B cell (primary cell): ENCODE measurements around the gene HLA-F. TPM values are rescaled to one million over a fixed set of nuclear protein-coding genes. Genes with fewer than 3 reads are reported as not detected.

Experiments
- ATAC-seq: fragments of 200-7000 bp; cut with Tn5 transposase; one replicate; pipeline ENCODE4 v1.10.0; 2021; ENCODE audit warnings: low read depth, mild to moderate bottlenecking, moderate number of reproducible peaks, moderate library complexity
- CTCF ChIA-PET: fragments of 350-600 bp; sonication (Branson Sonifier 250); formaldehyde crosslinking; loops from one replicate; lab custom pipeline; 2021; ENCODE audit warnings: antibody characterized with exemption, inconsistent platforms; lab: Charles Lee
- POLR2A ChIA-PET: fragments of 350-600 bp; sonication (Branson Sonifier 250); formaldehyde crosslinking; loops from one replicate; lab custom pipeline; 2021; ENCODE audit warnings: antibody characterized with exemption; lab: Charles Lee
- DNase-seq: peaks from one replicate; pipeline ENCODE4 v3.0.0; 2013
- H2AFZ ChIP-seq: 2 replicates; pipeline ENCODE4 v1.6.1; 2012; ENCODE audit warnings: mild to moderate bottlenecking, low read depth, low read length; ENCODE audit not compliant: insufficient read depth, poor library complexity, severe bottlenecking
- H3K27ac ChIP-seq, 2 donors: 1 replicate in 1 of 2; 2 replicates in 1 of 2; pipeline ENCODE4 v1.5.1; 2012 to 2013; ENCODE audit warnings: low read length in 2 of 2, mild to moderate bottlenecking in 2 of 2, moderate library complexity in 1 of 2
- H3K27me3 ChIP-seq, 4 experiments: fragments of 200-600 bp in 1 of 4; sonication (generic) in 1 of 4; replicated peaks in 1 of 4; 1 replicate in 2 of 4; 2 replicates in 2 of 4; pipeline versions ENCODE4 v1.6.1 to v1.7.0; 2013 to 2016; ENCODE audit warnings: low read length in 3 of 4, mild to moderate bottlenecking in 2 of 4, mixed read lengths in 1 of 4, moderate library complexity in 1 of 4; ENCODE audit not compliant: insufficient read depth in 4 of 4, control insufficient read depth in 3 of 4; ENCODE audit errors: control extremely low read depth in 1 of 4
- H3K36me3 ChIP-seq, 2 experiments: replicated peaks in 1 of 2; 1 replicate in 1 of 2; 2 replicates in 1 of 2; pipeline versions ENCODE4 v1.6.1 to v1.7.1; 2013; ENCODE audit warnings: low read length in 1 of 2; ENCODE audit not compliant: insufficient read depth in 2 of 2, control insufficient read depth in 1 of 2; ENCODE audit errors: control extremely low read depth in 1 of 2, extremely low read depth in 1 of 2
- H3K4me1 ChIP-seq, 2 donors: fragments of 200-600 bp in 1 of 2; sonication (generic) in 1 of 2; 1 replicate in 1 of 2; 2 replicates in 1 of 2; pipeline versions ENCODE4 v1.5.1 to v1.6.1; 2013 to 2017; ENCODE audit warnings: low read length in 2 of 2; ENCODE audit not compliant: control insufficient read depth in 2 of 2, insufficient read depth in 2 of 2
- H3K4me2 ChIP-seq: replicated peaks from 2 replicates; pipeline ENCODE3; 2012; ENCODE audit warnings: mild to moderate bottlenecking, low read depth, low read length; ENCODE audit not compliant: poor library complexity, severe bottlenecking
- H3K4me3 ChIP-seq, 5 experiments: fragments of 200-600 bp in 1 of 5; sonication (generic) in 1 of 5; 1 replicate in 3 of 5; 2 replicates in 2 of 5; pipeline versions ENCODE4 v1.5.1 to v1.7.0; 2011 to 2016; ENCODE audit warnings: low read length in 4 of 5, mild to moderate bottlenecking in 4 of 5, low read depth in 2 of 5, control low read depth in 1 of 5, moderate library complexity in 1 of 5; ENCODE audit not compliant: insufficient read depth in 1 of 5; ENCODE audit errors: control extremely low read depth in 1 of 5, extremely low read depth in 1 of 5
- H3K79me2 ChIP-seq: fragments of 200-600 bp; sonication (generic); one replicate; pipeline ENCODE4 v1.6.0; 2016; ENCODE audit warnings: low read length; ENCODE audit not compliant: control insufficient read depth, insufficient read depth
- H3K9ac ChIP-seq: fragments of 200-600 bp; sonication (generic); 2 replicates; pipeline ENCODE4 v1.6.1; 2017; ENCODE audit warnings: mild to moderate bottlenecking, low read length, moderate library complexity
- H3K9me3 ChIP-seq, 3 donors: one replicate each; pipeline versions ENCODE4 v1.6.1 to v1.7.1; 2013; ENCODE audit warnings: low read length in 2 of 3; ENCODE audit not compliant: control insufficient read depth in 2 of 3, insufficient read depth in 1 of 3; ENCODE audit errors: control extremely low read depth in 1 of 3
- H4K20me1 ChIP-seq: 2 replicates; pipeline ENCODE4 v1.6.0; 2012; ENCODE audit warnings: mild to moderate bottlenecking, low read length; ENCODE audit not compliant: insufficient read depth, control insufficient read depth, poor library complexity, severe bottlenecking
- H3K27ac Mint-ChIP-seq: one replicate; pipeline ENCODE4 v1.8.0; 2021; ENCODE audit warnings: mixed read lengths
- H3K27me3 Mint-ChIP-seq: one replicate; pipeline ENCODE4 v1.8.0; 2021; ENCODE audit warnings: mixed read lengths
- H3K4me1 Mint-ChIP-seq: one replicate; pipeline ENCODE4 v1.8.0; 2021; ENCODE audit warnings: mixed read lengths
- H3K4me3 Mint-ChIP-seq: one replicate; pipeline ENCODE4 v1.8.0; 2021; ENCODE audit warnings: mixed read lengths
- H3K9me3 Mint-ChIP-seq: one replicate; pipeline ENCODE4 v1.8.0; 2022; ENCODE audit warnings: mixed read lengths; ENCODE audit not compliant: insufficient read depth
- EZH2 ChIP-seq: IDR thresholded peaks from 2 replicates; pipeline ENCODE4 v1.6.1; 2012; ENCODE audit warnings: borderline replicate concordance, low read depth, mild to moderate bottlenecking, moderate library complexity, low read length; ENCODE audit not compliant: insufficient read depth, poor library complexity, severe bottlenecking
- WGBS: methylation state at CpG from one replicate; pipeline ENCODE4 v1.1.5; 2013; ENCODE audit warnings: missing lambda C conversion rate; ENCODE audit not compliant: insufficient coverage; 5-methylcytosine and 5-hydroxymethylcytosine counted together
- intact Hi-C: fragments of 100-400 bp; cut with micrococcal nuclease; formaldehyde crosslinking; loops from one replicate; pipeline ENCODE4 v1.10.0; 2022
- polyA plus RNA-seq: library from polyadenylated mRNA; depleted of rRNA; stranded (reverse); fragments of >200 nt; gene quantifications from 2 replicates; pipeline ENCODE4 v1.2.3, GENCODE V29; 2012
- total RNA-seq, 2 donors: library from RNA; stranded (reverse); fragments of 120-200 nt in 1 of 2; gene quantifications; 1 replicate in 1 of 2; 2 replicates in 1 of 2; pipeline versions ENCODE4 v1.2.3 to v1.2.4, GENCODE V29; 2013 to 2022
- TF ChIP-seq, protein P1 (sequence below): fragments of 200-600 bp; IDR thresholded peaks from one replicate; pipeline ENCODE4 v1.8.0; 2022; ENCODE audit warnings: antibody characterized with exemption, mild to moderate bottlenecking

HLA-F gene
- total and polyA plus RNA-seq, 2 donors (not counting 1 experiment from before 2014, with no cell fraction given) = 895 to 1,409 TPM

DNA sequence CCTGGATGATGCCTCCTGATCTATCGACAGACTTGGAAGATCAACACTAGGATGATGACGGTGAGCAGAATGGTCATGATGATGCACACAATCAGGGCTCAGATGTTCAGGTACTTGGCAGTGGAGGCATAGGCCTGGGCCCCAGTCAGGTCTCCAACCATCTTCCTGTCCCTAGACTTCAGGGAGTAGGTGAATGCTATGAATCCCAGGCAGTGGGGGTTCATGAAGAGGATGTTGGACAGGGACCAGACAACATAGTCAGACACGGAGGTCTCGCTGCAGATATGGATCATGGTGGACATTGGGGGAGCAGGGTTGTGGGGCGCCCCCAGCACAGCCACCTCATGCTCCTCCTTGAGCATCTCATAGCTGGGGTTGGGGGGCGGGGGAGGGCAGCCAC lies 27.5 kb downstream of the HLA-F start:
- Mint-ChIP-seq H3K4me3 (peak overlapping the region; percentile 99), H3K27ac (peak overlapping the region; percentile 60), H3K27me3 (no peaks in the 10 kb centered on the region), H3K9me3 (no peaks in the 10 kb centered on the region), H3K4me1 (peaks cover 57% of the 10 kb centered on the region)
- Histone ChIP-seq H3K27ac (no peak overlapping the region), H3K27me3 (no peaks in the 10 kb centered on the region), H2AFZ (no peak overlapping the region), H3K9me3 (no peaks in the 10 kb centered on the region), H3K9ac (no peak overlapping the region), H3K79me2 (peaks cover 30% of the 10 kb centered on the region), H4K20me1 (peaks cover 6% of the 10 kb centered on the region), H3K4me1 (peaks cover 23 to 30% of the 10 kb centered on the region in 2 donors), H3K4me3 (no peak overlapping the region), H3K36me3 (peaks cover 0 to 6% of the 10 kb centered on the region in 2 experiments), H3K4me2 (no peak overlapping the region)
- WGBS = 81% methylated on average over 6 of the region's 6 CpGs
- POLR2A ChIA-PET = no interaction called here
- CTCF ChIA-PET = interaction anchor here (1.1 to 8.0 kb wide), 8 partner anchors 14 to 101 kb away, joined by 4 to 179 read pairs (median 6); no protein-coding TSS in a partner anchor
- TF ChIP-seq, protein P1, sequence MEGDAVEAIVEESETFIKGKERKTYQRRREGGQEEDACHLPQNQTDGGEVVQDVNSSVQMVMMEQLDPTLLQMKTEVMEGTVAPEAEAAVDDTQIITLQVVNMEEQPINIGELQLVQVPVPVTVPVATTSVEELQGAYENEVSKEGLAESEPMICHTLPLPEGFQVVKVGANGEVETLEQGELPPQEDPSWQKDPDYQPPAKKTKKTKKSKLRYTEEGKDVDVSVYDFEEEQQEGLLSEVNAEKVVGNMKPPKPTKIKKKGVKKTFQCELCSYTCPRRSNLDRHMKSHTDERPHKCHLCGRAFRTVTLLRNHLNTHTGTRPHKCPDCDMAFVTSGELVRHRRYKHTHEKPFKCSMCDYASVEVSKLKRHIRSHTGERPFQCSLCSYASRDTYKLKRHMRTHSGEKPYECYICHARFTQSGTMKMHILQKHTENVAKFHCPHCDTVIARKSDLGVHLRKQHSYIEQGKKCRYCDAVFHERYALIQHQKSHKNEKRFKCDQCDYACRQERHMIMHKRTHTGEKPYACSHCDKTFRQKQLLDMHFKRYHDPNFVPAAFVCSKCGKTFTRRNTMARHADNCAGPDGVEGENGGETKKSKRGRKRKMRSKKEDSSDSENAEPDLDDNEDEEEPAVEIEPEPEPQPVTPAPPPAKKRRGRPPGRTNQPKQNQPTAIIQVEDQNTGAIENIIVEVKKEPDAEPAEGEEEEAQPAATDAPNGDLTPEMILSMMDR = no peak
- no peak for TF ChIP-seq EZH2
- no peak for DNase-seq
- intact Hi-C loops = loop anchor here (5.0 kb wide), 1 partner anchor 123 kb away; no protein-coding TSS in a partner anchor
- ATAC-seq = no peak

GRCh38 chr6:29751480-29751879 lies 28.2 kb downstream of the HLA-F start:
- H3K27ac ChIP-seq = peak overlapping the region in 1 of 2 donors; percentile 76

More at GRCh38 chr6:29751480-29751879, 28.2 kb downstream of the HLA-F start:
- intact Hi-C loops = loop anchor here (5.0 kb wide), 1 partner anchor 124 kb away; no protein-coding TSS in a partner anchor
- peaks cover 24% of the 10 kb centered on the region for H3K79me2 ChIP-seq
- 93% methylated on average over 3 of the region's 3 CpGs for WGBS
- peak overlapping the region in 1 of 5 experiments; percentile 84 for H3K4me3 ChIP-seq
- H3K4me1 ChIP-seq = peaks cover 23 to 30% of the 10 kb centered on the region in 2 donors
- Mint-ChIP-seq H3K27ac (peak overlapping the region; percentile 97), H3K4me1 (peaks cover 55% of the 10 kb centered on the region), H3K4me3 (peak overlapping the region; percentile 97), H3K27me3 (no peaks in the 10 kb centered on the region), H3K9me3 (no peaks in the 10 kb centered on the region)
- H3K9me3 ChIP-seq = no peaks in the 10 kb centered on the region
- peaks cover 0 to 6% of the 10 kb centered on the region in 2 experiments for H3K36me3 ChIP-seq
- H3K9ac ChIP-seq = no peak overlapping the region
- no peaks in the 10 kb centered on the region for H3K27me3 ChIP-seq
- H3K4me2 ChIP-seq = peak overlapping the region; percentile 96
- DNase-seq (no peak), ATAC-seq (no peak)
- H2AFZ ChIP-seq = peak overlapping the region; percentile 97
- ChIA-PET CTCF (interaction anchor here (0.8 to 8.0 kb wide), 9 partner anchors 8 to 101 kb away, joined by 3 to 179 read pairs (median 7); no protein-coding TSS in a partner anchor), POLR2A (no interaction called here)
- no peak for TF ChIP-seq EZH2
- TF ChIP-seq, protein P1 = no peak
- peaks cover 6% of the 10 kb centered on the region for H4K20me1 ChIP-seq
